ENCODE data around the gene INSYN2A. TPM values are rescaled to one million over a fixed set of nuclear protein-coding genes. Genes with fewer than 3 reads are reported as not detected.

Gene INSYN2A
- total and polyA plus RNA-seq, 10 of the 15 experiments (the other 5 are each of a cell fraction or from before 2014, with no cell fraction given): not detected

GRCh38 chr10:127158662-127159061 lies 37.7 kb downstream of the INSYN2A start:
- FAIRE-seq (no peak), ATAC-seq (no peak), DNase-seq (ENCODE audit: low read depth, low spot score) (no peak)
- ChIA-PET POLR2A (no interaction called here), CTCF (no interaction called here), RAD21 (ENCODE audit: unreplicated experiment) (no interaction called here), SMC1A (ENCODE audit: uncharacterized antibody, unreplicated experiment) (interaction anchor here (1.9 kb wide), 1 partner anchor 10 kb away, joined by 5 read pairs; no protein-coding TSS in a partner anchor)
- no peaks in the 10 kb centered on the region for H3K79me2 ChIP-seq (ENCODE audit: control insufficient read depth, insufficient read depth, low read length)
- in situ Hi-C loops (cut with MboI): no loop called here
- 39% methylated on average over 2 of the region's 2 CpGs for WGBS (ENCODE audit: insufficient coverage, insufficient replicate concordance, low lambda C conversion rate, missing lambda C conversion rate)
- no peak overlapping the region for H3K4me2 ChIP-seq (ENCODE audit: control insufficient read depth, insufficient read depth)
- TF ChIP-seq GABPA (IDR thresholded peaks at IDR 0.05; ENCODE audit: low read depth) (no peak), MYB (IDR thresholded peaks at IDR 0.05; ENCODE audit: borderline replicate concordance, low read depth, low read length) (no peak), CEBPZ (IDR thresholded peaks at IDR 0.05; ENCODE audit: low read depth, low read length) (no peak), E2F8 (IDR thresholded peaks at IDR 0.05; ENCODE audit: low read depth, partially characterized antibody) (no peak), NFYB (IDR thresholded peaks at IDR 0.05; ENCODE audit: insufficient read depth, low read depth, low read length) (no peak), CHD4 (IDR thresholded peaks at IDR 0.05) (no peak), REST (IDR thresholded peaks at IDR 0.05; ENCODE audit: low read depth, low read length) (no peak), ZBTB33 (IDR thresholded peaks at IDR 0.05) (no peak)
- H2AFZ ChIP-seq (ENCODE audit: control insufficient read depth, low read depth, low read length): no peak overlapping the region
- H3K27ac ChIP-seq (ENCODE audit: control insufficient read depth, insufficient read depth): no peak overlapping the region
- no peak overlapping the region for H3K9ac ChIP-seq (ENCODE audit: control insufficient read depth, insufficient read depth, low read length)
- no peak overlapping the region for H3K4me3 ChIP-seq
- H3K36me3 ChIP-seq (ENCODE audit: control insufficient read depth in 2 of 2, insufficient read depth in 2 of 2, low read length in 1 of 2): no peaks in the 10 kb centered on the region
- BruUV-seq (replicated peaks): no TSS peak
- no peaks in the 10 kb centered on the region for H3K27me3 ChIP-seq (replicated peaks in 1 of 2; ENCODE audit: control insufficient read depth in 2 of 2, insufficient read depth in 2 of 2, low read length in 1 of 2)
- intact Hi-C loops (cut with micrococcal nuclease; ENCODE audit: unreplicated experiment): no loop called here
- no peaks in the 10 kb centered on the region for H4K20me1 ChIP-seq (ENCODE audit: control insufficient read depth, insufficient read depth)
- no peaks in the 10 kb centered on the region for H3K4me1 ChIP-seq (ENCODE audit: control insufficient read depth, insufficient read depth, low read length)
- no peaks in the 10 kb centered on the region for H3K9me3 ChIP-seq (replicated peaks; ENCODE audit: control insufficient read depth, insufficient read depth, low read length)

Measured in GM12878 (cell line).